Measurements from ENCODE around the gene P2RY8. TPM values are rescaled to one million over a fixed set of nuclear protein-coding genes. Genes with fewer than 3 reads are reported as not detected.

P2RY8 gene
- total RNA-seq, 1 donor, result not detected

- no peak overlapping the region for H3K4me2 ChIP-seq (ENCODE audit: insufficient read depth, low read length)
- TF ChIP-seq CTCF (IDR thresholded peaks at IDR 0.05; ENCODE audit: extremely low read depth, low read depth, low read length), result no peak
- H2AFZ ChIP-seq (ENCODE audit: low read length), result no peak overlapping the region
- H3K9me3 ChIP-seq (ENCODE audit: low read depth, low read length), result peaks cover 5% of the 10 kb centered on the region
- H3K36me3 ChIP-seq (ENCODE audit: insufficient read depth, low read length), result peaks cover 38% of the 10 kb centered on the region
- H3K27ac ChIP-seq (ENCODE audit: low read depth, low read length), result no peak overlapping the region
- no peaks in the 10 kb centered on the region for H3K79me2 ChIP-seq (ENCODE audit: insufficient read depth, low read length)
- no peak for DNase-seq (ENCODE audit: insufficient read length, low spot score, missing footprints)
- no peaks in the 10 kb centered on the region for H3K4me1 ChIP-seq (ENCODE audit: insufficient read depth, low read length)
- H4K20me1 ChIP-seq (ENCODE audit: insufficient read depth, low read length), result no peaks in the 10 kb centered on the region
- no peak overlapping the region for H3K4me3 ChIP-seq (ENCODE audit: insufficient read depth, low read length)
- no peaks in the 10 kb centered on the region for H3K27me3 ChIP-seq (ENCODE audit: insufficient read depth, low read length)
These were observed 111.6 kb downstream of the P2RY8 start for GRCh38 chrX:1425381-1425780.

- H2AFZ ChIP-seq (ENCODE audit: low read length), result no peak overlapping the region
- TF ChIP-seq CTCF (IDR thresholded peaks at IDR 0.05; ENCODE audit: extremely low read depth, low read depth, low read length), result no peak
- no peak overlapping the region for H3K4me3 ChIP-seq (ENCODE audit: insufficient read depth, low read length)
- H3K36me3 ChIP-seq (ENCODE audit: insufficient read depth, low read length), result peaks cover 36% of the 10 kb centered on the region
- H3K9me3 ChIP-seq (ENCODE audit: low read depth, low read length), result peaks cover 5% of the 10 kb centered on the region
- no peak overlapping the region for H3K4me2 ChIP-seq (ENCODE audit: insufficient read depth, low read length)
- no peaks in the 10 kb centered on the region for H3K27me3 ChIP-seq (ENCODE audit: insufficient read depth, low read length)
- DNase-seq (ENCODE audit: insufficient read length, low spot score, missing footprints), result no peak
- H4K20me1 ChIP-seq (ENCODE audit: insufficient read depth, low read length), result no peaks in the 10 kb centered on the region
- H3K79me2 ChIP-seq (ENCODE audit: insufficient read depth, low read length), result no peaks in the 10 kb centered on the region
- H3K4me1 ChIP-seq (ENCODE audit: insufficient read depth, low read length), result no peaks in the 10 kb centered on the region
- no peak overlapping the region for H3K27ac ChIP-seq (ENCODE audit: low read depth, low read length)
These were observed 112.7 kb downstream of the P2RY8 start for GRCh38 chrX:1424147-1424851.

- no peaks in the 10 kb centered on the region for H3K27me3 ChIP-seq (ENCODE audit: insufficient read depth, low read length)
- H3K4me1 ChIP-seq (ENCODE audit: insufficient read depth, low read length), result no peaks in the 10 kb centered on the region
- no peak for TF ChIP-seq CTCF (IDR thresholded peaks at IDR 0.05; ENCODE audit: extremely low read depth, low read depth, low read length)
- peaks cover 40% of the 10 kb centered on the region for H3K36me3 ChIP-seq (ENCODE audit: insufficient read depth, low read length)
- H3K27ac ChIP-seq (ENCODE audit: low read depth, low read length), result no peak overlapping the region
- H3K4me2 ChIP-seq (ENCODE audit: insufficient read depth, low read length), result no peak overlapping the region
- no peak overlapping the region for H2AFZ ChIP-seq (ENCODE audit: low read length)
- H3K9me3 ChIP-seq (ENCODE audit: low read depth, low read length), result peaks cover 7% of the 10 kb centered on the region
- H3K79me2 ChIP-seq (ENCODE audit: insufficient read depth, low read length), result no peaks in the 10 kb centered on the region
- no peaks in the 10 kb centered on the region for H4K20me1 ChIP-seq (ENCODE audit: insufficient read depth, low read length)
- H3K4me3 ChIP-seq (ENCODE audit: insufficient read depth, low read length), result no peak overlapping the region
- no peak for DNase-seq (ENCODE audit: insufficient read length, low spot score, missing footprints)
These were observed 113.8 kb downstream of the P2RY8 start for GRCh38 chrX:1423215-1423614.

- no peak overlapping the region for H2AFZ ChIP-seq (ENCODE audit: low read length)
- no peak for DNase-seq (ENCODE audit: insufficient read length, low spot score, missing footprints)
- H3K27me3 ChIP-seq (ENCODE audit: insufficient read depth, low read length), result no peaks in the 10 kb centered on the region
- H3K4me3 ChIP-seq (ENCODE audit: insufficient read depth, low read length), result no peak overlapping the region
- H3K4me1 ChIP-seq (ENCODE audit: insufficient read depth, low read length), result no peaks in the 10 kb centered on the region
- H3K27ac ChIP-seq (ENCODE audit: low read depth, low read length), result no peak overlapping the region
- no peaks in the 10 kb centered on the region for H4K20me1 ChIP-seq (ENCODE audit: insufficient read depth, low read length)
- no peak for TF ChIP-seq CTCF (IDR thresholded peaks at IDR 0.05; ENCODE audit: extremely low read depth, low read depth, low read length)
- H3K36me3 ChIP-seq (ENCODE audit: insufficient read depth, low read length), result peaks cover 41% of the 10 kb centered on the region
- H3K9me3 ChIP-seq (ENCODE audit: low read depth, low read length), result peaks cover 7% of the 10 kb centered on the region
- H3K79me2 ChIP-seq (ENCODE audit: insufficient read depth, low read length), result no peaks in the 10 kb centered on the region
- no peak overlapping the region for H3K4me2 ChIP-seq (ENCODE audit: insufficient read depth, low read length)
These were observed 114.9 kb downstream of the P2RY8 start for GRCh38 chrX:1422135-1422465.
